ENCODE results near the gene SYT11.
"Not testable (repeated sequence)": the region's sequence is repeated elsewhere in the genome, so short reads cannot be mapped to it uniquely, and the experiment has no call there.

Gene SYT11

GRCh38 chr1:155860970-155861510 lies 1.7 kb downstream of the SYT11 start:
- no peak for DNase-seq

GRCh38 chr1:155861896-155862295 lies 2.5 kb downstream of the SYT11 start:
- DNase-seq = peak; percentile 94

- no peak for DNase-seq
Observed at GRCh38 chr1:155864393-155864792, 5.0 kb downstream of the SYT11 start.

GRCh38 chr1:155867766-155868165 lies 8.4 kb downstream of the SYT11 start:
- DNase-seq = no peak

GRCh38 chr1:155871390-155871789 lies 12.0 kb downstream of the SYT11 start:
- DNase-seq = peak; percentile 80

GRCh38 chr1:155872527-155872926 lies 13.2 kb downstream of the SYT11 start:
- no peak for DNase-seq

GRCh38 chr1:155873860-155874259 lies 14.5 kb downstream of the SYT11 start:
- peak; percentile 74 for DNase-seq

GRCh38 chr1:155877945-155878344 lies 18.6 kb downstream of the SYT11 start:
- no peak for DNase-seq

- DNase-seq = no peak
Observed at GRCh38 chr1:155880251-155880650, 20.9 kb downstream of the SYT11 start.

GRCh38 chr1:155880950-155881349 lies 21.6 kb downstream of the SYT11 start:
- no peak for DNase-seq

GRCh38 chr1:155882235-155882634 lies 22.9 kb downstream of the SYT11 start:
- no peak for DNase-seq

- no peak for DNase-seq
Observed at GRCh38 chr1:155882766-155883165, 23.4 kb downstream of the SYT11 start.

- DNase-seq = no peak
Observed at GRCh38 chr1:155884031-155884960, 24.9 kb downstream of the SYT11 start.

GRCh38 chr1:155884982-155885381 lies 25.6 kb downstream of the SYT11 start:
- DNase-seq = no peak

GRCh38 chr1:155888481-155888880 lies 29.1 kb downstream of the SYT11 start:
- no peak for DNase-seq

- DNase-seq = no peak
Observed at GRCh38 chr1:155889566-155889965, 30.2 kb downstream of the SYT11 start.

- no peak for DNase-seq
Observed at GRCh38 chr1:155890251-155890650, 30.9 kb downstream of the SYT11 start.

GRCh38 chr1:155892796-155893195 lies 33.4 kb downstream of the SYT11 start:
- no peak for DNase-seq

- no peak for DNase-seq
Observed at GRCh38 chr1:155893389-155894142, 34.2 kb downstream of the SYT11 start.

- not testable (repeated sequence) for DNase-seq
Observed at GRCh38 chr1:155895617-155896016, 36.2 kb downstream of the SYT11 start.

- not testable (repeated sequence) for DNase-seq
Observed at GRCh38 chr1:155896476-155896875, 37.1 kb downstream of the SYT11 start.

- DNase-seq = no peak
Observed at GRCh38 chr1:155897746-155898145, 38.4 kb downstream of the SYT11 start.

- DNase-seq = no peak
Observed at GRCh38 chr1:155898888-155899287, 39.5 kb downstream of the SYT11 start.

GRCh38 chr1:155899683-155900082 lies 40.3 kb downstream of the SYT11 start:
- no peak for DNase-seq

Data from DMS79 treated with DMSO at 0.1 percent for 48 hours (cell line).